Endothelial cell of umbilical vein (primary cell): Measurements from ENCODE around the gene PRPSAP1. TPM values are rescaled to one million over a fixed set of nuclear protein-coding genes. Genes with fewer than 3 reads are reported as not detected.

Source experiments
- BruUV-seq: library from RNA; stranded (reverse); fragments of 400-500 nt; replicated peaks from 2 replicates; lab custom pipeline; 2021; lab: Mats Ljungman, UMichigan
- CTCF ChIA-PET: fragments of 300-600, 350-600 bp; sonication (Branson Sonifier 250); formaldehyde crosslinking; loops from one replicate; lab custom pipeline; 2021; ENCODE audit warnings: antibody characterized with exemption, inconsistent platforms; lab: Charles Lee
- POLR2A ChIA-PET: fragments of 300-600, 350-600 bp; sonication (Branson Sonifier 250); formaldehyde crosslinking; loops from one replicate; lab custom pipeline; 2021; ENCODE audit warnings: antibody characterized with exemption, inconsistent platforms; lab: Charles Lee
- DNase-seq: peaks from one replicate; pipeline ENCODE4 v3.0.0-alpha.2; 2011; ENCODE audit warnings: low read depth, low spot score
- FAIRE-seq: peaks from 2 replicates; lab custom pipeline; 2011; peaks lifted over from hg19 to GRCh38; lab: Jason Lieb, UNC
- H2AFZ ChIP-seq: 2 replicates; pipeline ENCODE4 v1.6.0; 2012; ENCODE audit warnings: low read depth, low read length, control low read depth, inconsistent platforms
- H3K27ac ChIP-seq: 2 replicates; pipeline ENCODE4 v1.5.1; 2011; ENCODE audit warnings: low read depth, mild to moderate bottlenecking, control low read depth, low read length, moderate library complexity; ENCODE audit not compliant: insufficient read depth
- H3K27me3 ChIP-seq, 2 experiments: 2 replicates each; pipeline versions ENCODE4 v1.6.0 to v1.6.1; 2011; ENCODE audit warnings: low read length in 2 of 2, mixed read lengths in 1 of 2; ENCODE audit not compliant: control insufficient read depth in 2 of 2, insufficient read depth in 2 of 2
- H3K36me3 ChIP-seq, 2 experiments: 2 replicates in 1 of 2; 3 replicates in 1 of 2; pipeline ENCODE4 v1.5.1; 2011; ENCODE audit warnings: low read length in 2 of 2, mild to moderate bottlenecking in 1 of 2, moderate library complexity in 1 of 2; ENCODE audit not compliant: control insufficient read depth in 2 of 2, insufficient read depth in 2 of 2; ENCODE audit errors: extremely low read depth in 1 of 2
- H3K4me1 ChIP-seq: 3 replicates; pipeline ENCODE4 v1.5.1; 2011; ENCODE audit warnings: mild to moderate bottlenecking, low read length; ENCODE audit not compliant: control insufficient read depth, insufficient read depth; ENCODE audit errors: extremely low read depth
- H3K4me2 ChIP-seq: 2 replicates; pipeline ENCODE4 v1.6.1; 2011; ENCODE audit warnings: low read length, control low read depth, mixed read lengths; ENCODE audit not compliant: insufficient read depth
- H3K4me3 ChIP-seq, 3 experiments: fragments of 200-600 bp in 1 of 3; sonication (generic), shearing (Covaris generic) in 1 of 3; replicated peaks in 1 of 3; 2 replicates each; pipeline ENCODE4 v1.5.1; 2011 to 2016; ENCODE audit warnings: control low read depth in 3 of 3, low read length in 3 of 3, mild to moderate bottlenecking in 2 of 3, inconsistent platforms in 1 of 3, low read depth in 1 of 3, moderate library complexity in 1 of 3; ENCODE audit not compliant: insufficient read depth in 1 of 3
- H3K79me2 ChIP-seq: 2 replicates; pipeline ENCODE4 v1.6.0; 2012; ENCODE audit warnings: low read length, inconsistent platforms; ENCODE audit not compliant: control insufficient read depth, insufficient read depth
- H3K9ac ChIP-seq: replicated peaks from 2 replicates; pipeline ENCODE3; 2011; ENCODE audit warnings: low read length, control low read depth; ENCODE audit not compliant: insufficient read depth; ENCODE audit errors: extremely low read depth
- H3K9me1 ChIP-seq: replicated peaks from 3 replicates; pipeline ENCODE4 v1.6.0; 2011; ENCODE audit warnings: mild to moderate bottlenecking, low read length; ENCODE audit not compliant: control insufficient read depth, insufficient read depth; ENCODE audit errors: extremely low read depth
- H3K9me3 ChIP-seq: replicated peaks from 2 replicates; pipeline ENCODE4 v1.5.1; 2012; ENCODE audit warnings: low read length, inconsistent platforms; ENCODE audit not compliant: control insufficient read depth, insufficient read depth
- H4K20me1 ChIP-seq: replicated peaks from 2 replicates; pipeline ENCODE3; 2011; ENCODE audit warnings: mild to moderate bottlenecking, low read length; ENCODE audit not compliant: control insufficient read depth, insufficient read depth; ENCODE audit errors: extremely low read depth
- EZH2 ChIP-seq: IDR thresholded peaks from 2 replicates; pipeline ENCODE4 v1.6.1; 2012; ENCODE audit warnings: borderline replicate concordance, low read depth, mild to moderate bottlenecking, moderate library complexity, low read length, inconsistent platforms; ENCODE audit not compliant: severe bottlenecking
- FOS ChIP-seq: IDR thresholded peaks from 2 replicates; pipeline ENCODE4 v1.6.1; 2011; ENCODE audit warnings: mild to moderate bottlenecking, low read length, moderate library complexity, borderline replicate concordance; ENCODE audit not compliant: insufficient read depth
- GATA2 ChIP-seq: IDR thresholded peaks from 2 replicates; pipeline ENCODE4 v1.7.0; 2011; ENCODE audit warnings: low read depth, mild to moderate bottlenecking, moderate library complexity, mixed read lengths, low read length; ENCODE audit not compliant: insufficient read length, insufficient read depth
- JUN ChIP-seq: IDR thresholded peaks from 2 replicates; pipeline ENCODE4 v1.6.1; 2011; ENCODE audit warnings: borderline replicate concordance, low read depth; ENCODE audit not compliant: insufficient read length, insufficient read depth
- MYC ChIP-seq: IDR thresholded peaks from one replicate; pipeline ENCODE4 v1.6.1; 2011; ENCODE audit warnings: mild to moderate bottlenecking, low read depth, low read length
- POLR2A ChIP-seq: IDR thresholded peaks from 2 replicates; pipeline ENCODE4 v1.6.1; 2012; ENCODE audit warnings: low read depth, mild to moderate bottlenecking, control low read depth, low read length
- POLR2AphosphoS5 ChIP-seq: IDR thresholded peaks from 2 replicates; pipeline ENCODE4 v1.6.1; 2012; ENCODE audit warnings: low read depth, mild to moderate bottlenecking, control low read depth, low read length, moderate library complexity; ENCODE audit not compliant: insufficient read depth
- dilution Hi-C: fragments of 300-500 bp; cut with MboI; formaldehyde crosslinking; loops from one replicate; pipeline ENCODE4 v1.15.0; 2019; ENCODE audit warnings: low sequenced_read_pairs; ENCODE audit not compliant: extremely low pct_ligation_motif_present
- intact Hi-C: fragments of 100-400 bp; cut with micrococcal nuclease; formaldehyde crosslinking; loops from one replicate; pipeline ENCODE4 v1.10.0; 2022
- polyA plus RNA-seq, 4 experiments: library from polyadenylated mRNA; depleted of rRNA in 3 of 4; stranded (reverse) in 3 of 4; unstranded in 1 of 4; fragments of >200 nt; gene quantifications; 2 replicates each; pipeline versions ENCODE4 v1.2.1 to v1.2.3, GENCODE V29; 2011 to 2012; ENCODE audit warnings: missing spikeins in 1 of 4
- total RNA-seq: library from RNA; stranded (reverse); gene quantifications from 2 replicates; pipeline ENCODE4 v1.2.3, GENCODE V29; 2021
- TF ChIP-seq, protein P1 (sequence below), 2 donors: IDR thresholded peaks; 1 replicate in 1 of 2; 2 replicates in 1 of 2; pipeline ENCODE4 v1.5.1; 2011; ENCODE audit warnings: low read length in 2 of 2, mild to moderate bottlenecking in 2 of 2, moderate library complexity in 2 of 2, control low read depth in 1 of 2, inconsistent platforms in 1 of 2, low read depth in 1 of 2; ENCODE audit not compliant: insufficient read depth in 1 of 2; ENCODE audit errors: extremely low read depth in 1 of 2
- TF ChIP-seq, protein P2 (sequence below): IDR thresholded peaks from 2 replicates; pipeline ENCODE4 v1.6.1; 2011; ENCODE audit not compliant: insufficient read depth, insufficient read length

PRPSAP1 gene
- total and polyA plus RNA-seq, 2 donors (not counting 3 experiments of a cell fraction or from before 2014, with no cell fraction given): 90.2 to 123 TPM

DNA sequence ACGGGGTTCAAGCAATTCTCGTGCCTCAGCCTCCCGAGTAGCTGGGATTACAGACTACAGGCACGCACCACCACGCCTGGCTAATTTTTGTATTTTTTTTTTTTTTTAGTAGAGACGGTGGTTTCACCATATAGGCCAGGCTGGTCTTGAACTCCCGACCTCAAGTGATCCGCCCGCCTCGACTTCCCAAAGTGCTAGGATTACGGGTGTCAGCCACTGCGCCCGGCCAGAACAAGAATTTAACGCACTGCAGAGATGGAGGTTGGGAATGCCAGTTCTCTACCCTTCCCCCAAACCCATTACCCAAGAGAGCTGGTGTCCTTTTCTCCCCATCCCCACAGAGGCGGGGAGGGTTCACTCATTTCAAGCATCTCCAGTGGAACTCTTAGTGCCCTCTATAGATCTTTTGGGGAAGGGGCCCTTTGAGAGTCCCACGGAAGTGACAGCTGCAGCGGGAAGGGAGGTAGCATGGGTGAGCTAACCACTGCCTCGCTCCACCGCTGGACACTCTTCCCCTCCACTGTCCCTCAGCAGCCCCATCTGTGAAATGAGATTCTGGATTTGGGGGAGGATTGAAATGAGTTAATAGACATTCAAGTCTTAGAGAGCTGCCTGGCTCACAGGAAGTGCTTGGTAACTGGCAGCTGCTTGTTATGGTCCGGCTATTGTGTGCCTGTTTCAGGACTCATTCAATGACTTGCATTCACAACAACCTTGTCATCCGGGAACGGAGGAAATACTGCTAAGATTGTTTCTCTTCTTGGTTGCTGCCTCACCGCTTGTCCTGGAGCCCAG, 92.1 kb downstream of the PRPSAP1 start:
- FAIRE-seq: peak; percentile 99
- Histone ChIP-seq H3K27ac (peak overlapping the region; percentile 95), H2AFZ (peak overlapping the region; percentile 32), H3K9me1 (no peaks in the 10 kb centered on the region), H3K9ac (peak overlapping the region; percentile 7), H3K4me1 (peaks cover 38% of the 10 kb centered on the region), H4K20me1 (no peaks in the 10 kb centered on the region), H3K4me3 (no peak overlapping the region), H3K9me3 (no peaks in the 10 kb centered on the region), H3K36me3 (no peaks in the 10 kb centered on the region), H3K27me3 (no peaks in the 10 kb centered on the region), H3K79me2 (peaks cover 10% of the 10 kb centered on the region), H3K4me2 (peak overlapping the region; percentile 9)
- intact Hi-C loops: loop anchor here (5.0 kb wide), 1 partner anchor 139 kb away; no protein-coding TSS in a partner anchor
- peak; percentile 94 for DNase-seq
- BruUV-seq: TSS peak; percentile 33
- ChIA-PET CTCF (interaction anchor here (0.9 to 1.7 kb wide), 7 partner anchors 15 to 247 kb away, joined by 3 to 13 read pairs (median 4); partner anchors contain the start of gene RNF157), POLR2A (interaction anchor here (0.7 to 1.3 kb wide), 3 partner anchors 13 to 21 kb away, joined by 3 to 4 read pairs (median 3); partner anchors contain the start of gene RNF157)
- dilution Hi-C loops: no loop called here
- TF ChIP-seq JUN (peak; percentile 41), MYC (no peak), POLR2AphosphoS5 (peak; percentile 51), EZH2 (no peak), GATA2 (no peak), POLR2A (no peak), FOS (peak; percentile 43)
- TF ChIP-seq, protein P1, sequence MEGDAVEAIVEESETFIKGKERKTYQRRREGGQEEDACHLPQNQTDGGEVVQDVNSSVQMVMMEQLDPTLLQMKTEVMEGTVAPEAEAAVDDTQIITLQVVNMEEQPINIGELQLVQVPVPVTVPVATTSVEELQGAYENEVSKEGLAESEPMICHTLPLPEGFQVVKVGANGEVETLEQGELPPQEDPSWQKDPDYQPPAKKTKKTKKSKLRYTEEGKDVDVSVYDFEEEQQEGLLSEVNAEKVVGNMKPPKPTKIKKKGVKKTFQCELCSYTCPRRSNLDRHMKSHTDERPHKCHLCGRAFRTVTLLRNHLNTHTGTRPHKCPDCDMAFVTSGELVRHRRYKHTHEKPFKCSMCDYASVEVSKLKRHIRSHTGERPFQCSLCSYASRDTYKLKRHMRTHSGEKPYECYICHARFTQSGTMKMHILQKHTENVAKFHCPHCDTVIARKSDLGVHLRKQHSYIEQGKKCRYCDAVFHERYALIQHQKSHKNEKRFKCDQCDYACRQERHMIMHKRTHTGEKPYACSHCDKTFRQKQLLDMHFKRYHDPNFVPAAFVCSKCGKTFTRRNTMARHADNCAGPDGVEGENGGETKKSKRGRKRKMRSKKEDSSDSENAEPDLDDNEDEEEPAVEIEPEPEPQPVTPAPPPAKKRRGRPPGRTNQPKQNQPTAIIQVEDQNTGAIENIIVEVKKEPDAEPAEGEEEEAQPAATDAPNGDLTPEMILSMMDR (IDR thresholded peaks at IDR 0.05; ENCODE audit: extremely low read depth in 1 of 2, insufficient read depth in 1 of 2, low read depth in 1 of 2, low read length in 2 of 2): no peak
- TF ChIP-seq, protein P2, sequence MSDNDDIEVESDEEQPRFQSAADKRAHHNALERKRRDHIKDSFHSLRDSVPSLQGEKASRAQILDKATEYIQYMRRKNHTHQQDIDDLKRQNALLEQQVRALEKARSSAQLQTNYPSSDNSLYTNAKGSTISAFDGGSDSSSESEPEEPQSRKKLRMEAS: no peak
